Fibroblast of lung (primary cell): ENCODE data around the gene OTC. TPM values are rescaled to one million over a fixed set of nuclear protein-coding genes. Genes with fewer than 3 reads are reported as not detected.

Experiments used
- DNase-seq, 2 donors: peaks; one replicate each; pipeline versions ENCODE4 v3.0.0 to v3.0.0-alpha.2; 2010; ENCODE audit warnings: low read depth in 2 of 2
- H2AFZ ChIP-seq: 2 replicates; pipeline ENCODE4 v1.5.1; 2012; ENCODE audit warnings: low read length, control low read depth, inconsistent platforms
- H3K27ac ChIP-seq: 2 replicates; pipeline ENCODE4 v1.5.1; 2011; ENCODE audit warnings: low read length, control low read depth; ENCODE audit not compliant: insufficient read depth
- H3K27me3 ChIP-seq: 2 replicates; pipeline ENCODE4 v1.5.1; 2011; ENCODE audit warnings: mild to moderate bottlenecking, low read length; ENCODE audit not compliant: control insufficient read depth, insufficient read depth
- H3K36me3 ChIP-seq: 2 replicates; pipeline ENCODE4 v1.5.1; 2011; ENCODE audit warnings: low read length; ENCODE audit not compliant: control insufficient read depth, insufficient read depth
- H3K4me1 ChIP-seq: 2 replicates; pipeline ENCODE4 v1.5.1; 2011; ENCODE audit warnings: low read length; ENCODE audit not compliant: control insufficient read depth, insufficient read depth; ENCODE audit errors: extremely low read depth
- H3K4me2 ChIP-seq: 2 replicates; pipeline ENCODE4 v1.5.1; 2011; ENCODE audit warnings: low read length, control low read depth; ENCODE audit not compliant: insufficient read depth; ENCODE audit errors: extremely low read depth
- H3K4me3 ChIP-seq, 4 experiments: fragments of 200-600 bp in 1 of 4; sonication (generic) in 1 of 4; replicated peaks in 1 of 4; 2 replicates each; pipeline ENCODE4 v1.5.1; 2011 to 2016; ENCODE audit warnings: low read length in 4 of 4, low read depth in 3 of 4, mild to moderate bottlenecking in 3 of 4, control low read depth in 2 of 4, inconsistent platforms in 1 of 4, mixed read lengths in 1 of 4; ENCODE audit not compliant: insufficient read depth in 1 of 4; ENCODE audit errors: control extremely low read depth in 1 of 4
- H3K79me2 ChIP-seq: 2 replicates; pipeline ENCODE4 v1.5.1; 2012; ENCODE audit warnings: mild to moderate bottlenecking, low read length, inconsistent platforms; ENCODE audit not compliant: control insufficient read depth, insufficient read depth
- H3K9ac ChIP-seq: 2 replicates; pipeline ENCODE4 v1.5.1; 2011; ENCODE audit warnings: mild to moderate bottlenecking, low read length, control low read depth; ENCODE audit not compliant: insufficient read depth
- H3K9me3 ChIP-seq: 2 replicates; pipeline ENCODE4 v1.5.1; 2012; ENCODE audit warnings: low read depth, low read length; ENCODE audit not compliant: control insufficient read depth, insufficient read depth
- H4K20me1 ChIP-seq: 2 replicates; pipeline ENCODE4 v1.5.1; 2011; ENCODE audit warnings: low read length; ENCODE audit not compliant: control insufficient read depth, insufficient read depth; ENCODE audit errors: extremely low read depth
- CTCF ChIP-seq, 2 donors: IDR thresholded peaks in 1 of 2; conservative IDR thresholded peaks in 1 of 2; 1 replicate in 1 of 2; 2 replicates in 1 of 2; pipeline ENCODE4 v1.5.1; 2011 to 2012; ENCODE audit warnings: low read length in 2 of 2, control low read depth in 1 of 2, inconsistent platforms in 1 of 2, low read depth in 1 of 2, mild to moderate bottlenecking in 1 of 2
- EZH2 ChIP-seq: IDR thresholded peaks from 2 replicates; pipeline ENCODE4 v1.5.1; 2012; ENCODE audit warnings: low read length, control low read depth, mild to moderate bottlenecking; ENCODE audit errors: missing control alignments
- polyA plus RNA-seq, 2 donors: library from polyadenylated mRNA; depleted of rRNA in 1 of 2; stranded (reverse) in 1 of 2; unstranded in 1 of 2; fragments of >200 nt; gene quantifications; 2 replicates each; pipeline ENCODE4 v1.2.1, GENCODE V29; 2011 to 2012; ENCODE audit warnings: missing spikeins in 1 of 2
- total RNA-seq: library from RNA; depleted of rRNA; stranded (reverse); fragments of >200 nt; gene quantifications from 2 replicates; pipeline ENCODE4 v1.2.1, GENCODE V29; 2014

Gene OTC
- total and polyA plus RNA-seq, 2 donors (not counting 1 experiment from before 2014, with no cell fraction given) = not detected

- no peak overlapping the region for H3K4me3 ChIP-seq
- H4K20me1 ChIP-seq = no peaks in the 10 kb centered on the region
- no peak for DNase-seq
- no peaks in the 10 kb centered on the region for H3K4me1 ChIP-seq
- H3K9me3 ChIP-seq = no peaks in the 10 kb centered on the region
- TF ChIP-seq EZH2 (no peak), CTCF (conservative IDR thresholded peaks at IDR 0.05 in 1 of 2, IDR thresholded peaks at IDR 0.05 in 1 of 2; ENCODE audit: low read depth in 1 of 2, low read length in 2 of 2) (no peak)
- no peaks in the 10 kb centered on the region for H3K27me3 ChIP-seq
- no peak overlapping the region for H3K9ac ChIP-seq
- H3K36me3 ChIP-seq = no peaks in the 10 kb centered on the region
- H3K79me2 ChIP-seq = no peaks in the 10 kb centered on the region
- H2AFZ ChIP-seq = no peak overlapping the region
- H3K4me2 ChIP-seq = no peak overlapping the region
- H3K27ac ChIP-seq = no peak overlapping the region
Observed at GRCh38 chrX:38346150-38346549, 6.3 kb upstream of the OTC start.

GRCh38 chrX:38347136-38347535, 5.3 kb upstream of the OTC start:
- H3K36me3 ChIP-seq = no peaks in the 10 kb centered on the region
- H3K79me2 ChIP-seq = no peaks in the 10 kb centered on the region
- H3K9me3 ChIP-seq = no peaks in the 10 kb centered on the region
- TF ChIP-seq EZH2 (no peak), CTCF (conservative IDR thresholded peaks at IDR 0.05 in 1 of 2, IDR thresholded peaks at IDR 0.05 in 1 of 2; ENCODE audit: low read depth in 1 of 2, low read length in 2 of 2) (no peak)
- H3K27me3 ChIP-seq = no peaks in the 10 kb centered on the region
- no peaks in the 10 kb centered on the region for H4K20me1 ChIP-seq
- DNase-seq = peak; percentile 36 to 78
- H3K4me2 ChIP-seq = no peak overlapping the region
- no peak overlapping the region for H3K4me3 ChIP-seq
- no peak overlapping the region for H2AFZ ChIP-seq
- no peak overlapping the region for H3K9ac ChIP-seq
- no peak overlapping the region for H3K27ac ChIP-seq
- no peaks in the 10 kb centered on the region for H3K4me1 ChIP-seq

GRCh38 chrX:38351346-38351745, 1.1 kb upstream of the OTC start:
- no peaks in the 10 kb centered on the region for H3K4me1 ChIP-seq
- DNase-seq = no peak

More at GRCh38 chrX:38351346-38351745, 1.1 kb upstream of the OTC start:
- Histone ChIP-seq H3K36me3 (no peaks in the 10 kb centered on the region), H3K9ac (no peak overlapping the region), H3K79me2 (no peaks in the 10 kb centered on the region), H4K20me1 (no peaks in the 10 kb centered on the region), H3K9me3 (no peaks in the 10 kb centered on the region), H3K4me3 (no peak overlapping the region), H3K27ac (no peak overlapping the region), H3K4me2 (no peak overlapping the region), H3K27me3 (no peaks in the 10 kb centered on the region), H2AFZ (no peak overlapping the region)
- TF ChIP-seq EZH2 (no peak), CTCF (conservative IDR thresholded peaks at IDR 0.05 in 1 of 2, IDR thresholded peaks at IDR 0.05 in 1 of 2; ENCODE audit: low read depth in 1 of 2, low read length in 2 of 2) (no peak)
